Measurements from ENCODE around the gene CEBPB.
"Not testable (repeated sequence)": the region's sequence is repeated elsewhere in the genome, so short reads cannot be mapped to it uniquely, and the experiment has no call there.

The CEBPB gene

DNA sequence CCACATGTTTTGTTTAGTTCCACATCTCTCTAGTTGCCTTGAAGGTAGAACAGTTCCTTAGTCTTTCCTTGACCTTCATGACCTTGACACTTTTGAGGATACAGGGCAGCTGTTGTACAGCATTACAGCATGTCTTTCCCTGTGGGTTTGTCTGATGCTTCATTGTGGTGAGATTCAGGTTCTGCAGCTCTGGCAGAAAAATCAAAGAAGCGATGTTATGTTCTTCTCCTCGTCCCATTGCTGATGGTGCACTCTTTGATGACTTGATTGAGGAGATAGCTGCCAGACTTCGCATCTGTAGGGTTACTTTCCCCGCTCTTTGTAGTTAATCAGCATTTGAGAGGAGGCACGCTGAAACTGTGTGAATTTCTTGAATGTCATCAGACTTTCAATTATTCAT lies 12.0 kb downstream of the CEBPB start:
- Mint-ChIP-seq H3K4me1 (ENCODE audit: low read depth) (peaks cover 24% of the 10 kb centered on the region), H3K27ac (no peak overlapping the region), H3K27me3 (no peaks in the 10 kb centered on the region), H3K4me3 (no peak overlapping the region), H3K9me3 (peaks cover 10% of the 10 kb centered on the region), H3K36me3 (ENCODE audit: low read depth) (no peaks in the 10 kb centered on the region)
- intact Hi-C loops (cut with micrococcal nuclease) = no loop called here

DNA sequence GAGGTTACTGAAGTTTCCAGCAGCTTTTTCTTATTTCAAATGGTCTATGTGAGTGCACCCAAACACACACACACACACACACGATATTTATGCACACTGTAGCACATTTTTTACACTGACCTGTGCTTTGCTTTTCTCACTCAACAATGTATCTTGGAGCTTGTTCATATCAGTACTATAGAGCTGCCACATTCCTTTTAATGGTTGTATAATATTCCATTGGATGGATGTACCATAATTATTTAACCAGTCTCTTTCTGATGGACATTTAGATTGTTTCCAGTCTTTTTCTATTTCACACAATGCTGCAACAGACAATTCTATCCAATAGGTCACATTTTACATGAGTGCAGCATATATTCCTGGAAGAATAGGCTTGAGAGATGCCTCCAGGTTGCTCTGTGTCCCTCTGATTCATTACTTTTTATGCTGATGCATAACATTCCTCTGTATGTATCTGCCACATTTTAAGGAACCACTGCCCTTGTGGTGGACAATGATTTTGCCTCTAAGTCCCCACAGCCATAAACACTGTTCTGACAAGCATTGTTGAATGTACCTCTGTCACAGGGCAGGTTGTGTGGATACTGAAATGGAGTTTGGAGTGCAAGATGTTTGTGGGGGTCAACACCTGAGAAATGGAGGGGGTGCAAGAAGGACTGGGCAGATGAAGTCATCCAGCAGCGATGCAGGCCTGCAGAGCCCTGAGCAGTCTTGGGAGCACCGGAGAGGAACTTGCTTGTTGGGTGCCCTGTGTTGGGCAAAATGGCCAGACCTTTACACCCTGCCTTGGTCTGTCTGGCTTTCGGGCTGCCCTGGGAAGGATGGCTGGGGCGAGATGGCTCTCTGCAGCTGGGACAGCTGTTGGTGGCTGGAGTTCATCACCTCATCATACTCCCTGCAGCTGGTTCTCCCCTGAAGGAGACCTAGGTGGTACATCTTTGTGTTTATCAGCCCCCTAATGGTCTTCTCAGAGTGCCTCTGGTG lies 13.6 kb downstream of the CEBPB start:
- no peaks in the 10 kb centered on the region for H3K27me3 Mint-ChIP-seq
- H3K4me3 Mint-ChIP-seq = no peak overlapping the region
- H3K4me1 Mint-ChIP-seq (ENCODE audit: low read depth) = peaks cover 16% of the 10 kb centered on the region
- intact Hi-C loops (cut with micrococcal nuclease) = no loop called here
- H3K9me3 Mint-ChIP-seq = peaks cover 10% of the 10 kb centered on the region
- H3K36me3 Mint-ChIP-seq (ENCODE audit: low read depth) = no peaks in the 10 kb centered on the region
- H3K27ac Mint-ChIP-seq = no peak overlapping the region

DNA sequence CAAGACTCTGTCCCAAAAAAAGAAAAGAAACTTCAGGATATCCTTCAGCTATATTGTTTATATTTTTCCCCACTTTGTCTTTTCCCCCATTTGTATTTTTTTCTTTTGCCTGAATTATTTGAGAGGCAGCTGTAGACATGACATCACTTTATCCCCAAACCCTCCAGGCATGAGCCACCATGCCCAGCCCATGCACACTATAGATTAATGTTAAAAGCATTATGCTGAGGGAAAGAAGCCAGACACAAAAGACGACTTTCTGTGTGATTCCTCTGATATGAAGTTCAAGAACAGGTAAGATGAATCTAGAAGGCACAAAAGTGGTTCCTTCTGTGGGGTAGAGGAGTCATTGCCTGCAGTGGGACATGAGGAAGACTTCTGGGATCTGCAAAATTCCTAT lies 16.4 kb downstream of the CEBPB start:
- no peaks in the 10 kb centered on the region for H3K36me3 Mint-ChIP-seq (ENCODE audit: low read depth)
- peaks cover 10% of the 10 kb centered on the region for H3K9me3 Mint-ChIP-seq
- no peaks in the 10 kb centered on the region for H3K27me3 Mint-ChIP-seq
- no peak overlapping the region for H3K27ac Mint-ChIP-seq
- no peak overlapping the region for H3K4me3 Mint-ChIP-seq
- peaks cover 16% of the 10 kb centered on the region for H3K4me1 Mint-ChIP-seq (ENCODE audit: low read depth)
- intact Hi-C loops (cut with micrococcal nuclease) = no loop called here

DNA sequence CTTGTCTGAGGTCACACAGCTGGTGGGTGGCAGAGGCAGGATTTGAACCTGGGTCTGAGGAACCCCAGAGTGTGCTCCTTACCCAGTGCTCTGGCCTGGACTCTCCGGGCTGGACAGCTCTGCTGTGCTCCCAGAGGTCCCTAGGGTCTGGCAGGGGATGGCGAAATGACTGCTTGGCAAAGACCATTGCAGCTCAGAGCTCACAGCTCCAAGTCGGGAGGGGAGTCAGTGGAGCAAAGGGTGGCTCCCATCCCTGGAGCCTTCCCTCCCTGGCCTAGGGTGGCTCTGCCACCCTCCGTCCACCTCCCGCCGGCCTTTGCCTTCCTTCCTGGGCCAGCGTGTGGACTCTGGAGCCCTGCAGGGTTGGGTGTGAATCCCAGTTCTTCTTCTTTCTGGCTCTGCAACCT lies 17.5 kb downstream of the CEBPB start:
- H3K27me3 Mint-ChIP-seq = no peaks in the 10 kb centered on the region
- intact Hi-C loops (cut with micrococcal nuclease) = no loop called here
- H3K9me3 Mint-ChIP-seq = peaks cover 10% of the 10 kb centered on the region
- no peak overlapping the region for H3K4me3 Mint-ChIP-seq
- H3K4me1 Mint-ChIP-seq (ENCODE audit: low read depth) = peaks cover 21% of the 10 kb centered on the region
- H3K27ac Mint-ChIP-seq = no peak overlapping the region
- no peaks in the 10 kb centered on the region for H3K36me3 Mint-ChIP-seq (ENCODE audit: low read depth)

DNA sequence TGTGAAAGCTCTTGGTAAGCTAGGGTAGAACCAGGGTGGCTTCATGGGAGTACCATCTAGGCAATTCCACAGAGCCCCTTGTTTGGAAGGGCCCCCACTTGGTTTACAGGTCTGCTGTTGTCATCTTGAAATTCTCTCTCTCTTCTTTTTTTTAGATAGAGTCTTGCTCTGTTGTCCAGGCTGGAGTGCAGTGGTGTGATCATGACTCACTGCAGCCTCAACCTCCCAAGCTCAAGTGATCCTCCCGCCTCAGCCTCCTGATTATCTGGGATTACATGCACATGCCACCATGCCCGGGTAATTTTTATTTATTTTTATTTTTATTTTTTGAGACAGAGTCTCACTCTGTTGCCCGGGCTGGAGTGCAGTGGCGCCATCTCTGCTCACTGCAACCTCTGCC lies 18.2 kb downstream of the CEBPB start:
- intact Hi-C loops (cut with micrococcal nuclease) = not testable (repeated sequence)

DNA sequence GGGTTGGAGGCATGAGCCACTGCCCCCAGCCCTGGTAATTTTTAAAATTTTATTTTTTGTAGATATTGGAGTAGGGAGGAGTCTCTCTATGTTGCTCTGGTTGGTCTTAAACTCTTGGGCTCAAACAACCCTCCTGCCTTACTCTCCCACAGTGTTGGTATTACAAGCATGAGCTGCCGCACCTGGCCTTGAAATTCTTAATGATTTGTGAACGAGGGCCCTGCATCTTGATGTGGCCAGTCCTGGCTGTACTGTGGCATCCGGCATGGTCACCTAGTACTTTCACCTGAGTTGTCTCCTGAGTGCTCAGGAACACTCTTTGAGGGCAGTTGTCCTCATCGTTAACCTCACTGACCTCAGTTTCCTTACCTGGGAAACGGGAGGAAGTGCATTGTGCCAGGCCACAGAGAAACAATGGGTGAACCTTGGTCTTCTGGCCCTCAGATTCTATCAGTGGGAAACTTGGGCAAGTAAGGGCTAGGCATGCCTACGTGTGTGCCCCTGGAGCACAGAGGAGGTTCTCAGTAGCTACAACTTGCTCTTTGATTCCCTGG lies 19.5 kb downstream of the CEBPB start:
- Mint-ChIP-seq H3K9me3 (no peaks in the 10 kb centered on the region), H3K27ac (no peak overlapping the region), H3K36me3 (ENCODE audit: low read depth) (no peaks in the 10 kb centered on the region), H3K4me1 (ENCODE audit: low read depth) (peaks cover 34% of the 10 kb centered on the region), H3K4me3 (no peak overlapping the region), H3K27me3 (no peaks in the 10 kb centered on the region)
- intact Hi-C loops (cut with micrococcal nuclease) = no loop called here

More for the DNA sequence above, 18.2 kb downstream of the CEBPB start:
- H3K36me3 Mint-ChIP-seq (ENCODE audit: low read depth); H3K9me3 Mint-ChIP-seq; H3K27me3 Mint-ChIP-seq; H3K4me3 Mint-ChIP-seq; H3K27ac Mint-ChIP-seq: not testable (repeated sequence)
- peaks cover 28% of the 10 kb centered on the region for H3K4me1 Mint-ChIP-seq (ENCODE audit: low read depth)

DNA sequence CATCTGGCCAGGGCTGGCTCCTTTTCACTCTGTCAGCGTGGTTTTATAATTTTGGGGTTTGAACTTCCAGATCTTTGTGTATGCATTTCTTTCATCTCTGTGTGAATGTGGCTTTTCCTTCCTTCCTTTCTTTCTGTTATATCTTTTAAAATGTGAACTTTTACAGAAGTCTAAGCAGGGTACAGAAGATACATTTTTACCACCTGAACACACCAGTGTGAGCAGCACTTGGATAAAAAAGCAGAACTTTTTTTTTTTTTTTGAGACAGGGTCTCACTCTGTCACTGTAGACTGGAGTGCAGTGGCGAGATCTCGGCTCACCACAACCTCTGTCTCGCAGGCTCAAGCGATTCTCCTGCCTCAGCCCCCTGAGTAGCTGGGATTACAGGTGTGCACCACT lies 20.5 kb downstream of the CEBPB start:
- H3K4me1 Mint-ChIP-seq (ENCODE audit: low read depth) = peaks cover 34% of the 10 kb centered on the region
- intact Hi-C loops (cut with micrococcal nuclease) = no loop called here
- H3K27me3 Mint-ChIP-seq = peaks cover under 1% of the 10 kb centered on the region
- H3K9me3 Mint-ChIP-seq = no peaks in the 10 kb centered on the region
- no peaks in the 10 kb centered on the region for H3K36me3 Mint-ChIP-seq (ENCODE audit: low read depth)
- H3K27ac Mint-ChIP-seq = no peak overlapping the region
- no peak overlapping the region for H3K4me3 Mint-ChIP-seq

DNA sequence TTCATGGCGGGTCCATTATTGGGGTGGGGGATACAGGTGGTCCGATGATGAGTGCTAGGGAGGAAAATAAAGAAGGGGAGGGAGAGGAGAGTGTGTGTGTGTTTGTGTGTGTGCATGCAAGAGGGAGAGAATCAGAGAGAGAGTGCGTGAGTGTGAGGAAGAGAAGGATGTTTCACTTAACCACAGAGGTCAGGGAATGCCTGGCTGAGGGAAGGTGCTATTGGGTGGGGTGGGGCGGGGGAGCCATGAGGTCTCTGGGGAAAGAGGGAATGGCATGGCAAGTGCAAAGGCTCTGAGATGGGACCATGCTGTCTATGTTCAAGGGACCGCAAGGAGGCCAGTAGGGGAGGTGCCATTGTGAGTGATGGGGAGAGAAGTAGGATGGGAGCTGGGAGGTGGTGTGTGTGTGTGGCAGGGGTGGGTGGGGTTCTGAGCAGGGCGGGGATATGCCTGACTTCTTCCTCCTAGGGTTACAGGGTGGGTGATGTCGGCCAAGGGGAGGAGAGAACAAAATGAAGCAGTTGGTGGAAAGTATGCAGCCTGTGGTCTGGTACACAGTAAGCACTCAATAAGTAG lies 23.0 kb downstream of the CEBPB start:
- no peak overlapping the region for H3K27ac Mint-ChIP-seq
- intact Hi-C loops (cut with micrococcal nuclease) = no loop called here
- peaks cover 48% of the 10 kb centered on the region for H3K4me1 Mint-ChIP-seq (ENCODE audit: low read depth)
- no peak overlapping the region for H3K4me3 Mint-ChIP-seq
- H3K27me3 Mint-ChIP-seq = peaks cover 3% of the 10 kb centered on the region
- no peaks in the 10 kb centered on the region for H3K36me3 Mint-ChIP-seq (ENCODE audit: low read depth)
- no peaks in the 10 kb centered on the region for H3K9me3 Mint-ChIP-seq

DNA sequence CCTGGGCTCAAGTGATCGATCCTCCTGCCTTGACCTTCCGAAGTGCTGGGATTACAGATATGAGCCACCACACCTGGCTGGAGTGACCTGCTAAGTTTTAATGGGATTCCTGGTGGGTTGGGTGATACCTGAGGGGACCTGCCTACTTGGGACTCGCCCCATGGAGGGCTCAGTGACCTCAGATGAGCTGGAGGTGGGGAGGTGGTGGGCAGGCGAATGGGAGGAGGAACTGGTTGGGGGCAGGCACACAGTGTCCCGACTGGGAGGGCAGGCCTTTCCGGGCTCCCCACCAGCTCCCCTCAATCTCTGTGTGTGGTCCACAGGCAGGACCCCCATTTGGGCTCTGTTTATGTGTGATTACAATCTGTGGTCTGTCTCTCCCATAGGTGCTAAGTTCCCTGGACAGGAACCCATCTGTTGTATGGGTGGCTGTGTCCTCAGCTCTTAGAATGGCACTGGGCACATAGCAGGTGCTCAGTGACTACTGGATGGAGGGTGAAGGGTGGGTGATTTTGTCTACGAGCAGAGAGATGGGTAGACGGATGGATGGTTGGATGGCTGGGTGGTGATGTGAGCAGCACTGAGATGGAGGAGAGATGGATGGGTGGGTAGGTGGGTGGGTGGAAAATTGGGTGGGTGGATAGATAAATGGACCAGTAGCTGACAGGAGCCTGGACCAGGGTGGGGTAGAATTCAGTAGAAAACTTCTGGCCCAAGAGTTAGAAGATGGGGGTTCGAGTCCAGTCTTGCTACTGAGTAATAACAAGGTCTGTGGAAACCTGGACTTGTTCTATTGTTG lies 23.8 kb downstream of the CEBPB start:
- peaks cover 3% of the 10 kb centered on the region for H3K27me3 Mint-ChIP-seq

DNA sequence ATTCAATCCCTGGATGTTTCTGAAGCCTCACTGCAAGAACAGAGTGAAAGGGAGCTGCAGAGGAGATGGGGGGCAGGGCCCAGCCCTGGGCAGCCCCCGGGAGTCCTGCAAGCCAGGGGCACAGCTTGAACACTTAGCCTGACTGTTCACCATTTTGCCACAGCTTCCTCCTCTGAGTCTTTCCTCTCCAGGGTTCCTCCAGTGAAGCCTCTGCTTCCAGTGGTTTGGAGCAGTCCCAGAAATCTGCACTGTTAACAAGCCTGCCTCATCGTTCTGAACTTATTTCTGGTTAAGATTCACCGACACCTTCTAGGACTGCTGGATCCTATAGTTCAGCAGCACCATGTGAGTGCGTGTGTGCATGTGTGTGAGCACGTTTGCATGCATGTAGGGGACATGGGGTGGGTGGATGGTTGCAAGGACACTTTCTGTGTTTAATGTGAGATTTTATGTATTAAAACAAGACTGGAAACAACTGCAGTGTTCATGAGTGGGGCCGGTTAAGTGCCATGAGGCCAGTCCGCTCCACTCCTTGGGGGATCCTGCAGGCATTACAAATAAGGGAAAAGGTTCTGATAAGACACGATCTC lies 24.6 kb downstream of the CEBPB start:
- H3K27me3 Mint-ChIP-seq = peaks cover 3% of the 10 kb centered on the region
- intact Hi-C loops (cut with micrococcal nuclease) = no loop called here
- H3K9me3 Mint-ChIP-seq = peaks cover 6% of the 10 kb centered on the region
- no peak overlapping the region for H3K4me3 Mint-ChIP-seq
- H3K4me1 Mint-ChIP-seq (ENCODE audit: low read depth) = peaks cover 63% of the 10 kb centered on the region
- H3K36me3 Mint-ChIP-seq (ENCODE audit: low read depth) = no peaks in the 10 kb centered on the region
- peak overlapping the region; percentile 56 for H3K27ac Mint-ChIP-seq

More for the DNA sequence above, 23.8 kb downstream of the CEBPB start:
- H3K27ac Mint-ChIP-seq = peak overlapping the region; percentile 56
- peaks cover 56% of the 10 kb centered on the region for H3K4me1 Mint-ChIP-seq (ENCODE audit: low read depth)
- intact Hi-C loops (cut with micrococcal nuclease) = no loop called here
- H3K36me3 Mint-ChIP-seq (ENCODE audit: low read depth) = no peaks in the 10 kb centered on the region
- peaks cover under 1% of the 10 kb centered on the region for H3K9me3 Mint-ChIP-seq
- H3K4me3 Mint-ChIP-seq = no peak overlapping the region

DNA sequence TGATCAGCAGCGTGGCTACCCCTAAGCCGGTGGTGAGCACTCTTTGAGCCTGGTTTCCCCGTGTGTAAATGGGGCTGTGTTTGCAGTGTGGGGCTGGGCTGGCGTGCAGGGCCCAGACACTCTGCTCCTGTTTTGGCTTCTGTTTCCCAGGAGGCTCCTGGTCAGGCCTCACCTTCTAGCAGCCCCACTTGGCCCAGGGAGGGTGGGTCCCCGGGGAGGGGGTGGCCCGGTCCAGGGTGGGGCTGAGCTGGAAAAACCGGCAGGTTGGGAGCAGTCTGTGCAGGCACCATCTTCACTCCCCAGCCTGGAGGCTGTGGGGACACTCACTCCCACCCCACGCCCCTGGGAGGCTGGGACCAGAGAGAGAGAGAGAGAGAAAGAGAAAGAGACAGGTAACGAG lies 25.3 kb downstream of the CEBPB start:
- H3K27ac Mint-ChIP-seq = no peak overlapping the region
- intact Hi-C loops (cut with micrococcal nuclease) = no loop called here
- peaks cover 6% of the 10 kb centered on the region for H3K9me3 Mint-ChIP-seq
- peaks cover 3% of the 10 kb centered on the region for H3K27me3 Mint-ChIP-seq
- no peak overlapping the region for H3K4me3 Mint-ChIP-seq
- no peaks in the 10 kb centered on the region for H3K36me3 Mint-ChIP-seq (ENCODE audit: low read depth)
- peaks cover 71% of the 10 kb centered on the region for H3K4me1 Mint-ChIP-seq (ENCODE audit: low read depth)

DNA sequence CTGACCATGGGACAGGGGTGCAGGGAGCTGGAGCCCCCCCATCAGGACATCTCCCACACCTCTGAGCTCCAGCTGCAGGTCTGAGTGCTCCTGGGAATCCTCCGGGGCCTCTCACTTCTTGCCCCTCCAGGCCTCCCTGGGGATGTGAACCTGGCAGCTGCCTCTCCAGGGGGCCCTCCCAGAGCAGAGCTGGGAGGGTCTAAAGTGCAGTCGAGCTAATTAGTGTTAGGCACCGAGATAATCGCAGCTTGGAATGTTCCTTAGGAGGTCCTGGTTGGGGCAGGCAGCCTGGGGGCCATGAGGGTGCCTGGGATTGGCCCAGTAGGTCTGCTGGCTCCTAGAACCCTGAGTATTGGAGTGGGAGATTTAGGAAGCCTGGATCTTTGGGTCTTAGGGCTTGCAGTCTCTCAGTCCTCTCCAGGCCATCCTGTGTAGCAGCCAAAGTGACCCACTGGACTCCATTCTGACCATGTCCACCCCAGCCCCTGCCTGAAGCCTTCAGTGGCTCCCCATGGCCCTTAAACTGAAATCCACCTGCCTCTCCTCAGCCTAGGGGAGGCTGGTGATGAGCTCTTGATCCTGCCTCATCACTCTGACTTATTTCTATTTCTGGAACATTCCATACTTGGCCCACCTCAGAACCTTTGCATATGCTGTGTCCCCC lies 26.0 kb downstream of the CEBPB start:
- Mint-ChIP-seq H3K9me3 (peaks cover 6% of the 10 kb centered on the region), H3K36me3 (ENCODE audit: low read depth) (no peaks in the 10 kb centered on the region), H3K27me3 (peaks cover 3% of the 10 kb centered on the region), H3K27ac (no peak overlapping the region), H3K4me1 (ENCODE audit: low read depth) (peaks cover 77% of the 10 kb centered on the region), H3K4me3 (no peak overlapping the region)
- intact Hi-C loops (cut with micrococcal nuclease) = no loop called here
